Activated CD4-positive, alpha-beta memory T cell treated with anti-CD3 and anti-CD28 coated beads, Interleukin-2, amount 10 ng/mL, durations not matched to agents 7 days and 5 days (primary cell): ENCODE results near the gene XIRP2. TPM values are rescaled to one million over a fixed set of nuclear protein-coding genes. Genes with fewer than 3 reads are reported as not detected.

Source experiments
- CTCF ChIA-PET: fragments of 350-600 bp; sonication (Branson Sonifier 250); formaldehyde crosslinking; loops from one replicate; lab custom pipeline; 2021; ENCODE audit warnings: antibody characterized with exemption, inconsistent platforms; lab: Charles Lee
- POLR2A ChIA-PET: fragments of 350-600 bp; sonication (Branson Sonifier 250); formaldehyde crosslinking; loops from one replicate; lab custom pipeline; 2021; ENCODE audit warnings: antibody characterized with exemption; lab: Charles Lee
- DNase-seq: peaks from one replicate; pipeline ENCODE4 v3.0.0-alpha.2; 2020
- H3K27ac Mint-ChIP-seq: one replicate; pipeline ENCODE4 v1.8.0; 2021; ENCODE audit warnings: mild to moderate bottlenecking, mixed read lengths
- H3K27me3 Mint-ChIP-seq: one replicate; pipeline ENCODE4 v1.8.0; 2021; ENCODE audit warnings: mixed read lengths
- H3K36me3 Mint-ChIP-seq: one replicate; pipeline ENCODE4 v1.8.0; 2021; ENCODE audit warnings: low read depth, mixed read lengths
- H3K4me1 Mint-ChIP-seq: one replicate; pipeline ENCODE4 v1.8.0; 2021; ENCODE audit warnings: mixed read lengths
- H3K4me3 Mint-ChIP-seq: one replicate; pipeline ENCODE4 v1.8.0; 2021; ENCODE audit warnings: mild to moderate bottlenecking, mixed read lengths
- H3K9me3 Mint-ChIP-seq: one replicate; pipeline ENCODE4 v1.8.0; 2021; ENCODE audit warnings: mixed read lengths
- total RNA-seq, 2 experiments: library from RNA; stranded (reverse); gene quantifications; one replicate each; pipeline ENCODE4 v1.2.3, GENCODE V29; 2021

XIRP2 gene
- total RNA-seq, 2 experiments from 2014 or later, result not detected

GRCh38 chr2:166900700-166901099 is 12.4 kb downstream of the XIRP2 start:
- CTCF ChIA-PET, result no interaction called here
- H3K4me3 Mint-ChIP-seq, result no peak overlapping the region
- no peak for DNase-seq
- no peaks in the 10 kb centered on the region for H3K27me3 Mint-ChIP-seq
- POLR2A ChIA-PET, result no interaction called here
- no peaks in the 10 kb centered on the region for H3K9me3 Mint-ChIP-seq
- no peaks in the 10 kb centered on the region for H3K4me1 Mint-ChIP-seq
- H3K27ac Mint-ChIP-seq, result no peak overlapping the region
- no peaks in the 10 kb centered on the region for H3K36me3 Mint-ChIP-seq

GRCh38 chr2:166901336-166901735 is 13.1 kb downstream of the XIRP2 start:
- no peak for DNase-seq
- H3K27me3 Mint-ChIP-seq, result no peaks in the 10 kb centered on the region
- no peaks in the 10 kb centered on the region for H3K9me3 Mint-ChIP-seq
- no peak overlapping the region for H3K4me3 Mint-ChIP-seq
- ChIA-PET CTCF (no interaction called here), POLR2A (no interaction called here)
- no peak overlapping the region for H3K27ac Mint-ChIP-seq
- no peaks in the 10 kb centered on the region for H3K36me3 Mint-ChIP-seq
- H3K4me1 Mint-ChIP-seq, result no peaks in the 10 kb centered on the region

- Mint-ChIP-seq H3K4me1 (no peaks in the 10 kb centered on the region), H3K27me3 (no peaks in the 10 kb centered on the region), H3K4me3 (no peak overlapping the region), H3K36me3 (no peaks in the 10 kb centered on the region), H3K9me3 (peaks cover 7% of the 10 kb centered on the region), H3K27ac (no peak overlapping the region)
- POLR2A ChIA-PET, result no interaction called here
- no peak for DNase-seq
- CTCF ChIA-PET, result interaction anchor here (0.6 kb wide), 1 partner anchor 1240 kb away, joined by 3 read pairs; no protein-coding TSS in a partner anchor
Measured at GRCh38 chr2:166916987-166917386, 28.7 kb downstream of the XIRP2 start.

- POLR2A ChIA-PET, result no interaction called here
- no peak for DNase-seq
- Mint-ChIP-seq H3K27ac (no peak overlapping the region), H3K36me3 (no peaks in the 10 kb centered on the region), H3K4me3 (no peak overlapping the region), H3K4me1 (no peaks in the 10 kb centered on the region), H3K27me3 (no peaks in the 10 kb centered on the region), H3K9me3 (peaks cover 4% of the 10 kb centered on the region)
- CTCF ChIA-PET, result no interaction called here
Measured at GRCh38 chr2:166917415-166917814, 29.1 kb downstream of the XIRP2 start.

GRCh38 chr2:166921261-166921896 is 33.1 kb downstream of the XIRP2 start:
- CTCF ChIA-PET, result no interaction called here
- H3K36me3 Mint-ChIP-seq, result no peaks in the 10 kb centered on the region
- H3K27ac Mint-ChIP-seq, result no peak overlapping the region

GRCh38 chr2:166924967-166925366 is 36.7 kb downstream of the XIRP2 start:
- DNase-seq, result no peak
- CTCF ChIA-PET, result no interaction called here
- H3K36me3 Mint-ChIP-seq, result no peaks in the 10 kb centered on the region
- H3K4me3 Mint-ChIP-seq, result no peak overlapping the region
- H3K27me3 Mint-ChIP-seq, result no peaks in the 10 kb centered on the region
- no peak overlapping the region for H3K27ac Mint-ChIP-seq
- peaks cover 3% of the 10 kb centered on the region for H3K9me3 Mint-ChIP-seq
- POLR2A ChIA-PET, result no interaction called here
- H3K4me1 Mint-ChIP-seq, result no peaks in the 10 kb centered on the region

More at GRCh38 chr2:166921261-166921896, 33.1 kb downstream of the XIRP2 start:
- DNase-seq, result no peak
- Mint-ChIP-seq H3K4me3 (no peak overlapping the region), H3K9me3 (peaks cover 3% of the 10 kb centered on the region), H3K4me1 (no peaks in the 10 kb centered on the region), H3K27me3 (no peaks in the 10 kb centered on the region)
- POLR2A ChIA-PET, result no interaction called here

GRCh38 chr2:166926657-166927056 is 38.4 kb downstream of the XIRP2 start:
- H3K4me1 Mint-ChIP-seq, result no peaks in the 10 kb centered on the region
- DNase-seq, result no peak
- no peak overlapping the region for H3K27ac Mint-ChIP-seq
- H3K9me3 Mint-ChIP-seq, result peaks cover 3% of the 10 kb centered on the region
- H3K27me3 Mint-ChIP-seq, result no peaks in the 10 kb centered on the region
- POLR2A ChIA-PET, result no interaction called here
- no peaks in the 10 kb centered on the region for H3K36me3 Mint-ChIP-seq
- no peak overlapping the region for H3K4me3 Mint-ChIP-seq
- CTCF ChIA-PET, result no interaction called here

GRCh38 chr2:166932032-166932431 is 43.8 kb downstream of the XIRP2 start:
- Mint-ChIP-seq H3K36me3 (no peaks in the 10 kb centered on the region), H3K4me1 (no peaks in the 10 kb centered on the region), H3K27me3 (no peaks in the 10 kb centered on the region), H3K9me3 (no peaks in the 10 kb centered on the region), H3K27ac (no peak overlapping the region), H3K4me3 (no peak overlapping the region)
- DNase-seq, result no peak
- ChIA-PET POLR2A (no interaction called here), CTCF (no interaction called here)

- no peak for DNase-seq
- Mint-ChIP-seq H3K27me3 (no peaks in the 10 kb centered on the region), H3K4me3 (no peak overlapping the region), H3K4me1 (no peaks in the 10 kb centered on the region), H3K36me3 (no peaks in the 10 kb centered on the region), H3K27ac (no peak overlapping the region), H3K9me3 (peaks cover 4% of the 10 kb centered on the region)
- ChIA-PET CTCF (no interaction called here), POLR2A (no interaction called here)
Measured at GRCh38 chr2:166934817-166935216, 46.5 kb downstream of the XIRP2 start.

GRCh38 chr2:166942377-166942776 is 54.1 kb downstream of the XIRP2 start:
- Mint-ChIP-seq H3K36me3 (no peaks in the 10 kb centered on the region), H3K27ac (no peak overlapping the region), H3K4me1 (no peaks in the 10 kb centered on the region), H3K9me3 (peaks cover 7% of the 10 kb centered on the region), H3K27me3 (no peaks in the 10 kb centered on the region), H3K4me3 (no peak overlapping the region)
- CTCF ChIA-PET, result no interaction called here
- DNase-seq, result no peak
- POLR2A ChIA-PET, result no interaction called here

- POLR2A ChIA-PET, result no interaction called here
- Mint-ChIP-seq H3K27ac (no peak overlapping the region), H3K4me1 (no peaks in the 10 kb centered on the region)
Measured at GRCh38 chr2:166944909-166945308, 56.6 kb downstream of the XIRP2 start.

GRCh38 chr2:166957686-166958085 is 69.4 kb downstream of the XIRP2 start:
- Mint-ChIP-seq H3K4me1 (no peaks in the 10 kb centered on the region), H3K27ac (no peak overlapping the region), H3K27me3 (no peaks in the 10 kb centered on the region), H3K4me3 (no peak overlapping the region), H3K36me3 (no peaks in the 10 kb centered on the region), H3K9me3 (peaks cover 1% of the 10 kb centered on the region)
- POLR2A ChIA-PET, result no interaction called here
- no peak for DNase-seq
- CTCF ChIA-PET, result no interaction called here

More at GRCh38 chr2:166944909-166945308, 56.6 kb downstream of the XIRP2 start:
- no peak for DNase-seq
- Mint-ChIP-seq H3K27me3 (no peaks in the 10 kb centered on the region), H3K4me3 (no peak overlapping the region), H3K36me3 (no peaks in the 10 kb centered on the region), H3K9me3 (peaks cover 3% of the 10 kb centered on the region)
- CTCF ChIA-PET, result no interaction called here

GRCh38 chr2:166958986-166959481 is 70.8 kb downstream of the XIRP2 start:
- POLR2A ChIA-PET, result no interaction called here
- CTCF ChIA-PET, result no interaction called here

GRCh38 chr2:166959556-166959955 is 71.3 kb downstream of the XIRP2 start:
- H3K36me3 Mint-ChIP-seq, result no peaks in the 10 kb centered on the region
- no peaks in the 10 kb centered on the region for H3K4me1 Mint-ChIP-seq
- peaks cover 3% of the 10 kb centered on the region for H3K9me3 Mint-ChIP-seq
- ChIA-PET CTCF (no interaction called here), POLR2A (no interaction called here)
- H3K27ac Mint-ChIP-seq, result no peak overlapping the region
- DNase-seq, result no peak
- H3K27me3 Mint-ChIP-seq, result no peaks in the 10 kb centered on the region
- H3K4me3 Mint-ChIP-seq, result no peak overlapping the region

More at GRCh38 chr2:166958986-166959481, 70.8 kb downstream of the XIRP2 start:
- H3K9me3 Mint-ChIP-seq, result peaks cover 3% of the 10 kb centered on the region
- H3K36me3 Mint-ChIP-seq, result no peaks in the 10 kb centered on the region
- H3K27me3 Mint-ChIP-seq, result no peaks in the 10 kb centered on the region
- no peak overlapping the region for H3K27ac Mint-ChIP-seq
- H3K4me1 Mint-ChIP-seq, result no peaks in the 10 kb centered on the region
- DNase-seq, result no peak
- H3K4me3 Mint-ChIP-seq, result no peak overlapping the region
